GM19351 (cell line): ENCODE results near the gene PNO1.

Source experiments
- ATAC-seq: cut with Tn5 transposase; IDR thresholded peaks from one replicate; pipeline ENCODE4 v1.9.1; 2021; ENCODE audit warnings: mild to moderate bottlenecking, moderate library complexity; ENCODE audit not compliant: unreplicated experiment

Gene PNO1

GRCh38 chr2:68193144-68193543 is 35.5 kb downstream of the PNO1 start:
- no peak for ATAC-seq

GRCh38 chr2:68193787-68194372 is 36.2 kb downstream of the PNO1 start:
- no peak for ATAC-seq

GRCh38 chr2:68195096-68195495 is 37.4 kb downstream of the PNO1 start:
- ATAC-seq, result no peak

GRCh38 chr2:68196120-68196716 is 38.5 kb downstream of the PNO1 start:
- ATAC-seq, result no peak

GRCh38 chr2:68200157-68200787 is 42.6 kb downstream of the PNO1 start:
- peak; percentile 36 for ATAC-seq

DNA sequence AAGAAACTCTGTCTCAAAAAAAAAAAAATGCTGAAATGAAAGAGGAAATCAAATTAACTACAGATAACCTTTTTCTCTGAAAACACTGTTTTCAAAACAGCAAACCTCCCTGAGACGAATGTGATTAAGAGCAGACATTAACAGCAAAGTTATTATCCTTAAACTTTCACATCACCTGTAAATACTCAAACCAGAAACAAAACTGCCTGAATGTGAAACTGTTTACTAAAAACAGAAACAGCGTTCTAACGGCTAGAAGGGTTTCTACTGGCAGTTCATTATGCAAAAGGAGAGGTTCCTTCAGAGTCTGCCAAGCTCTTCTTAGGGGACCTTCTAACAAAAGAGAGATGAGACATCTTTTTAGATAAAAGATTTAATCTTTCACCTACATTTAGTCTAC is 45.9 kb downstream of the PNO1 start:
- peak; percentile 94 for ATAC-seq

DNA sequence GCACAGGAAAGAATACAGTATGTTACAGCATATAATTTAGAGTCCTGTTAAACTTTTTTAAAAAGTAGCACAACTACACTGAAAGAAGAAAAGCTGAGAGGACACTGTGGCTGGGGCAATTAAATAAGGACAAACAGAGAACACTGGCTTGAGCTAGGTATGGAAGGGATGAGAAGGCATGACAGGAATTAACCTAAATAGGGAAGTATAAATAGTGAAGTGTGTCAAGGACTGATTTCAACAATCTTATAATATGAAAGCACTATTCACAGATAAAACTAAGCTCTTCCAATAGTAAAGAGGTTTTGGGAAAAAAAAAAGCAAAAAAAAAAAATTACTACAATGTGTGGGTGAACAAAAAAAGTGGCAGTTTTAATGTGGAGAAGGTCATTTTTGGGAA is 49.1 kb downstream of the PNO1 start:
- no peak for ATAC-seq

- peak; percentile 72 for ATAC-seq
Measured at GRCh38 chr2:68214381-68214780, 56.7 kb downstream of the PNO1 start.

DNA sequence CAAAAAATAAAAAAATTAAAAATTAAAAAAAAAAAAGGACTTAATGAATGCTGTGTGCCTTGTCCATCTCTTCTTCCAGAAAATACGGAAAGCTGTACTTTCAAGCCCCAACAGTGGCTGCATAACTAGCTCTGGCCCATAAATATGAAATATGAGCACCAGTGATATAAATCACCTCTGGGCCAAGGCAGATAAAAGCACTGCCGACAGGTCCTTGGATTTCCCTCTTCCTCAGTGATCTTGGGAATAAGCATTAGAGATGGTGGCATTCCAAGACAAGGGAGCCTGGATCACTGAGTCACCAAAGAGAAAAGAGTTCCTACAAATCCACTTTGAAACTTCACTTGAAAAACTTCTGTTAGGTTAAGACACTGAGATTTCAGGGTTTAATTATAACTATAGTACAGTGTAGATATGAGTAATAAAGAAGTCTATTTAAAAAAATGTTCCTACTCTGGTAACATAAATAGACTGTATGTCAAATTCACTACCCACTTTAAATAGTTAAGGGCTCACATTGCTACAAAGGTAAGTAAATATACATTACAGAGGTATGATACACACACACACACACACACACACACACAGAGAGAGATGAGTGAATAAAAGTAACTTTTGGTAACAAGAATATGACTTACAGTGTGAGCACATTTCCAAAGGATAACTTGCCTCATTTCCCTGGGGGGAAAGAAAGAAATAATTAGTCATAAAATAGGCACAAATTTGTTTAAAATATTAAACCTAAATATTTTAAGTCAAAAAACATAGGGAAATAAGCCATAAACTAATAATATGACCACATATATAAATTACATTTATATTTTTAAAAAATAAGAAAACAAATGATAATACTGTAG is 59.0 kb downstream of the PNO1 start:
- peak; percentile 57 for ATAC-seq

DNA sequence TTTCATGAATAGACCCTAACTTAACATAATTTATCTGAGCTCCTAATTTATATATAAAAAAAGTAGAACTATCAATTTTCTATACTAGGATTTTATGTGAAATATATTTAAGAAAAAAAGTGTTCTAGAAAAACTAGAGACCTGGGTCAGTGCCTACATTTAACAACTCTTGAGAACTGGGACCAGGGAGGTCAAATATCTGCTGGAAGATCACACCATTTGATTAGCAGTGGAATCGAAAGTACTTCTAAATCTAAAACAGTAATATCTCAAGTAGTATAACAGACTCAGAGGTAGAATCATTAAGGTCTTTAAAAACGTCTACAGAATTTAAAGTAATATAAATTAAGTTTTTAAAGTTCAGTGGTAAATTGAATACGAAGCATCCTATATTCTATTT is 60.0 kb downstream of the PNO1 start:
- ATAC-seq, result no peak

DNA sequence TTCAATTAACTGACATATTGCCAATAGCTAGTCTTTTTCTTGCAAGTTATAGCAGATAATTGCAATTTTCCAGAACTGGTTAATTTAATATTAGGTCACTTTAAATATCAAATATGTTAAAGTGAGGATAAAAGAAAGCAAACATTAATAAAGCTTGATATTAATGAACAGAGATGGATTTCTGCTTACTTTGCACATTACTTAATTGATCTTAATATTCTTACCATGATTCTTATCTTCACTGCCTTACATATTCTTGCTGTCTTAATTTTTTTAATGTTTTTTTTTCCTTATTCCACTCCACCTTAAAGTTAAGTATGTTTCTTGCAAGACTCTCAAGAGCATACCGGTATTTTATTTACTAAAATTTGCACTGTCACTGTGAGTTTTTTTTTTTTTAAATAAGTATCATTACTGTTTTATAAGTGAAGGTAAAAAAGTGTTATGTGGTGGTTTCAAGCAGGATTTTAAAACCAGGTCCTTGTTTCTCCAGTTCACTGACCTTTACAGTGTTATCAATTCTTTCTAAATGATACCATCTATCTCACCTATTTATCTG is 60.7 kb downstream of the PNO1 start:
- no peak for ATAC-seq

DNA sequence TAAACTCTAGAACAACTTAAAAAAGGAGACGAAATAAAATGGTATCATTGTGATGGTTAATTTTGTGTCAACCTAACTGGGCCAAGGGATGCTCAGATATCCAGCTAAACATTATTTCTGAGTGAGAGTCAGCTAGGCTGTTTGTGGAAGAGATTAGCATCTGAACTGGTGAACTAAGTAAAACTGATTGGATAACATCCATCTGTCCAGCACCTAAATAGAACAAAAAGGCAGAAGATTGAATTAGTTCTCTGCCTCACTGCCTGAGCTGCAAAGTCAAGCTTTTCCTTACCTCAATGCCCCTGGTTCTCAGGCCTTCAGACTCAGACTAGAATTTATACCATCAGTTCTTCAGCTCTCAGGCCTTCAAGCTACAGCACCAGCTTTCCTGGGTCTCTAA is 64.6 kb downstream of the PNO1 start:
- ATAC-seq, result no peak

- ATAC-seq, result no peak
Measured at GRCh38 chr2:68223419-68223818, 65.7 kb downstream of the PNO1 start.

DNA sequence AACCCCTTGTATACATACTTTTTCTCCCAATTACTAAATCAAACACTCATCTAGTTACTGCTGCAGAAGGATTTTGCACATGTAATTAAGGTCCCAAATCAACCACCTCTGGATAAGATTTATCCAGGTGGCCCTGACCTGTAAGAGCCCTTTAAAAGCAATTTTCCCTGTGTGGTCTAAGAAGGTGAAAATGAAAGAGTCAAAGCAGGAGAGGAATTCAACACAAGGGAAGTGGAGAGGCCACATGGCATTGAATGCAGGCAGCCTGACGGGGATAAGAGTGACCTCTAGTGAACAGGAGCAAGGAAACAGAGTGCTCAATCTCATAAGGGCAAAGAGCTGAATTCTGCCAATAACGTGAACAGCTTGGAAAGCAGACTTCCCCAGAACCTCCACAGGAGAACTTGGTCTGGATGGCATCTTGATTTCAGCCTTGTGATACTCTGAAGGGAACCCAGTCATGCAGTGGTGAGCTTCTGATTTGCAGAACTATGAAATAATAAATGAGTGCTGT is 67.5 kb downstream of the PNO1 start:
- ATAC-seq, result peak; percentile 73
